K562 (cell line): ENCODE measurements around the gene BICD1. TPM values are rescaled to one million over a fixed set of nuclear protein-coding genes. Genes with fewer than 3 reads are reported as not detected.

ENCODE experiments used
- ATAC-seq: fragments of 200-7000 bp; cut with Tn5 transposase; 3 replicates; pipeline ENCODE4 v1.9.1; 2020; ENCODE audit warnings: moderate library complexity
- BruUV-seq: library from RNA; stranded (reverse); fragments of 400-500 nt; replicated peaks from 2 replicates; lab custom pipeline; 2021; lab: Mats Ljungman, UMichigan
- CTCF ChIA-PET: fragments of 300-600 bp; formaldehyde crosslinking; extraction: SDS; loops from one replicate; lab custom pipeline; 2021; ENCODE audit warnings: low intra/inter-chr PET ratio; lab: Yijun Ruan, JAX
- POLR2A ChIA-PET: fragments of 300-600, 350-650 bp; sonication (Branson Sonifier 250); formaldehyde crosslinking; extraction: SDS; loops from one replicate; lab custom pipeline; 2021; ENCODE audit warnings: antibody characterized with exemption, inconsistent platforms; lab: Yijun Ruan, JAX
- DNase-seq, 4 experiments: peaks; one replicate each; pipeline versions ENCODE4 v3.0.0 to v3.0.0-alpha.2; 2011 to 2018; ENCODE audit warnings: low spot score in 3 of 4, mixed read lengths in 3 of 4; ENCODE audit errors: extremely low read depth in 1 of 4
- FAIRE-seq: peaks from 2 replicates; lab custom pipeline; 2011; peaks lifted over from hg19 to GRCh38; lab: Jason Lieb, UNC
- H2AFZ ChIP-seq: 2 replicates; pipeline ENCODE4 v1.6.0; 2011; ENCODE audit warnings: low read depth, low read length, control low read depth, inconsistent platforms
- H3K27ac ChIP-seq: fragments of 200-600 bp; 3 replicates; pipeline ENCODE4 v1.8.0; 2011; ENCODE audit warnings: low read depth, mild to moderate bottlenecking, control low read depth, inconsistent platforms, low read length, moderate library complexity, mixed read lengths; ENCODE audit errors: extremely low read depth
- H3K27me3 ChIP-seq, 2 experiments: fragments of 300-600 bp in 1 of 2; 2 replicates in 1 of 2; 3 replicates in 1 of 2; pipeline versions ENCODE4 v1.6.0 to v1.8.0; 2011; ENCODE audit warnings: inconsistent platforms in 2 of 2, low read length in 2 of 2, mild to moderate bottlenecking in 1 of 2, mixed read lengths in 1 of 2, moderate library complexity in 1 of 2; ENCODE audit not compliant: control insufficient read depth in 2 of 2, insufficient read depth in 2 of 2
- H3K36me3 ChIP-seq: fragments of 300-600 bp; 3 replicates; pipeline ENCODE4 v1.8.0; 2011; ENCODE audit warnings: mild to moderate bottlenecking, low read length, inconsistent platforms; ENCODE audit not compliant: control insufficient read depth, insufficient read depth
- H3K4me1 ChIP-seq, 2 experiments: fragments of 200-600 bp in 1 of 2; replicated peaks in 1 of 2; 2 replicates in 1 of 2; 3 replicates in 1 of 2; pipeline versions ENCODE4 v1.5.1 to v1.8.0; 2011; ENCODE audit warnings: inconsistent platforms in 2 of 2, low read length in 2 of 2, mild to moderate bottlenecking in 1 of 2, mixed read lengths in 1 of 2, moderate library complexity in 1 of 2; ENCODE audit not compliant: control insufficient read depth in 2 of 2, insufficient read depth in 2 of 2
- H3K4me2 ChIP-seq: 2 replicates; pipeline ENCODE4 v1.6.1; 2011; ENCODE audit warnings: low read length, control low read depth, inconsistent platforms, mixed read lengths; ENCODE audit not compliant: insufficient read depth
- H3K4me3 ChIP-seq: fragments of 200-600 bp; sonication (generic), shearing (Covaris generic); 2 replicates; pipeline ENCODE4 v1.5.1; 2016; ENCODE audit warnings: control low read depth, inconsistent platforms
- H3K79me2 ChIP-seq: fragments of 200-600 bp; 3 replicates; pipeline ENCODE4 v1.8.0; 2011; ENCODE audit warnings: low read length, inconsistent platforms; ENCODE audit not compliant: control insufficient read depth, insufficient read depth
- H3K9ac ChIP-seq, 2 experiments: 2 replicates each; pipeline versions ENCODE4 v1.6.0 to v1.6.1; 2011; ENCODE audit warnings: low read depth in 2 of 2, low read length in 2 of 2, control low read depth in 1 of 2, inconsistent platforms in 1 of 2, mild to moderate bottlenecking in 1 of 2, mixed read lengths in 1 of 2; ENCODE audit not compliant: insufficient read depth in 1 of 2
- H3K9me1 ChIP-seq: one replicate; pipeline ENCODE4 v1.6.0; 2011; ENCODE audit warnings: inconsistent platforms, mild to moderate bottlenecking, low read length, moderate library complexity; ENCODE audit not compliant: control insufficient read depth, insufficient read depth
- H3K9me3 ChIP-seq: replicated peaks from 2 replicates; pipeline ENCODE4 v1.5.1; 2011; ENCODE audit warnings: low read depth, low read length, inconsistent platforms; ENCODE audit not compliant: control insufficient read depth, insufficient read depth
- H4K20me1 ChIP-seq: replicated peaks from 2 replicates; pipeline ENCODE4 v1.6.1; 2011; ENCODE audit warnings: low read length, inconsistent platforms, mixed read lengths; ENCODE audit not compliant: control insufficient read depth, insufficient read depth
- C11orf30 ChIP-seq: fragments of 450-650 bp; IDR thresholded peaks from 2 replicates; pipeline ENCODE4 v1.6.1; 2016; ENCODE audit warnings: low read depth, mild to moderate bottlenecking
- DPF2 ChIP-seq: fragments of 450-650 bp; IDR thresholded peaks from 2 replicates; pipeline ENCODE4 v1.6.1; 2016
- E2F3 ChIP-seq: fragments of 250-450 bp; sonication (Bioruptor Pico); IDR thresholded peaks from 2 replicates; pipeline ENCODE4 v1.4.0; 2020; ENCODE audit warnings: mild to moderate bottlenecking
- ETS2 ChIP-seq: IDR thresholded peaks from 2 replicates; pipeline ENCODE4 v1.6.1; 2016; ENCODE audit warnings: borderline replicate concordance, missing genetic modification characterization, mild to moderate bottlenecking, moderate library complexity, missing compliant biosample characterization; ENCODE audit not compliant: poor library complexity, severe bottlenecking
- FOXA1 ChIP-seq: fragments of 450-650 bp; IDR thresholded peaks from 2 replicates; pipeline ENCODE4 v1.6.1; 2016; ENCODE audit warnings: mild to moderate bottlenecking, borderline replicate concordance
- MAFF ChIP-seq: IDR thresholded peaks from 2 replicates; pipeline ENCODE4 v1.6.1; 2012; ENCODE audit warnings: low read length, improper control_type of control experiment
- MAFK ChIP-seq: IDR thresholded peaks from 2 replicates; pipeline ENCODE4 v1.6.1; 2011; ENCODE audit warnings: low read length, improper control_type of control experiment
- PTBP1 ChIP-seq: fragments of 200-400 bp; formaldehyde crosslinking; IDR thresholded peaks from 2 replicates; pipeline ENCODE4 v1.6.1; 2017; ENCODE audit warnings: low read depth, low read length
- RNF2 ChIP-seq: sonication (generic); IDR thresholded peaks from 2 replicates; pipeline ENCODE4 v1.6.1; 2016
- ZNF274 ChIP-seq: IDR thresholded peaks from 2 replicates; pipeline ENCODE4 v1.6.1; 2011; ENCODE audit warnings: low read depth, mild to moderate bottlenecking, low read length, moderate library complexity, borderline replicate concordance
- ZNF445 ChIP-seq: fragments of 250-450 bp; sonication (Bioruptor Pico); IDR thresholded peaks from 2 replicates; pipeline ENCODE4 v1.4.0; 2020; ENCODE audit warnings: low read depth, mild to moderate bottlenecking, moderate library complexity
- WGBS: fragments of 100-300 bp; shearing (Covaris generic); methylation state at CpG from one replicate; pipeline ENCODE4 v1.1.6; 2016; ENCODE audit warnings: low coverage, mixed read lengths; ENCODE audit not compliant: insufficient coverage; ENCODE audit errors: missing lambda C conversion rate; 5-methylcytosine and 5-hydroxymethylcytosine counted together
- in situ Hi-C: fragments of 300-500 bp; cut with MboI; formaldehyde crosslinking; loops from 4 replicates; pipeline ENCODE4 v1.15.0; 2018; ENCODE audit warnings: inconsistent platforms, mixed read lengths
- intact Hi-C: fragments of 100-400 bp; cut with micrococcal nuclease; formaldehyde crosslinking; loops from 2 replicates; pipeline ENCODE4 v1.14.2; 2022
- polyA plus RNA-seq, 8 experiments: library from polyadenylated mRNA; depleted of rRNA in 4 of 8; stranded (reverse) in 5 of 8; unstranded in 3 of 8; fragments of >200 nt; fragmentation: Nextera tagmentation in 2 of 8; fragmentation: Illumina TruSeq in 1 of 8; extraction: Ambion mirVana in 2 of 8; extraction: Trizol in 1 of 8; gene quantifications; 2 replicates each; pipeline versions ENCODE4 v1.2.1 to v1.2.3, GENCODE V29; 2011 to 2014; ENCODE audit warnings: inconsistent platforms in 1 of 8, missing spikeins in 1 of 8
- total RNA-seq, 7 experiments: library from RNA; depleted of rRNA in 6 of 7; stranded (reverse); fragments of >200 nt in 6 of 7; fragmentation: Illumina TruSeq in 2 of 7; extraction: Trizol in 2 of 7; gene quantifications; 2 replicates each; pipeline versions ENCODE4 v1.2.1 to v1.2.3, GENCODE V29; 2011 to 2021; ENCODE audit warnings: low replicate concordance in 1 of 7
- TF ChIP-seq, protein P1 (sequence below): sonication (generic); formaldehyde crosslinking; IDR thresholded peaks from 2 replicates; pipeline ENCODE4 v1.8.0; 2022; ENCODE audit warnings: mild to moderate bottlenecking, low read depth, missing genetic modification reagents
- TF ChIP-seq, protein P2 (sequence below): fragments of 450-650 bp; IDR thresholded peaks from 2 replicates; pipeline ENCODE4 v1.6.1; 2016; ENCODE audit warnings: low read depth
- TF ChIP-seq, protein P3 (sequence below): sonication (generic); formaldehyde crosslinking; IDR thresholded peaks from 2 replicates; pipeline ENCODE4 v1.8.0; 2022; ENCODE audit warnings: mild to moderate bottlenecking, missing genetic modification reagents

The BICD1 gene
- total and polyA plus RNA-seq, 9 of the 15 experiments (the other 6 are each of a cell fraction or from before 2014, with no cell fraction given), result 3.5 to 21.1 (median 12.5) TPM

DNA sequence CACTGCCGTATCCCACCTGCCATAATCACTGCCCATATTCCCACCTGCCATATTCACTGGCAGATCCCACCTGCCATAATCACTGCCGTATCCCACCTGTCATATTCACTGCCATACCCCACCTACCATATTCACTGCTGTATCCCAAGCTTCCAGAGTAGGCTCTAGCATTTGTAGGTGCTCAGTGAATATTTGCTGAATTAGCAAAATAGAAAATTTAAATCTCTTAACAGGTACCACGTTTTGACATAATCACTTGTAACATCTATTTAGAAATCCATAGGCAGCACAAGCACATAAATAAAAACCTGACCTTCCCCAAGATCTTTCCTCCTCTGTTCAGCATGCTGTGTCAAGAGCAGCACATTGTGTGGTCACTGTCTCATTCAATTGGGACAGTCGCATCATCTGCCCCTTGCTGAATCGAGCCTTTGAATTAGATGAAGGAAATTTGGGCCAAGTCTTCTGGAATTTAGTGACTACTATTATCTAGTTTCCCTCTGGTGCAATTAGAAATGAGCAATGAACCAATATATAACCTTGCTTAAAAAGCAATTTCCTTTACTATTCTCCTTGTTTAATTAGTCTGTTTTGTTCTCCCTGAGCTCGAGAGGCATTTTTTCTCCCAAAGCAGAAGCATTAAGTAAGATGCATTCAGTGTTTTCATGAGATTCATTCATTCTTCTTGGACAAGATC is 147.8 kb downstream of the BICD1 start:
- H4K20me1 ChIP-seq, result no peaks in the 10 kb centered on the region
- no peak overlapping the region for H3K4me2 ChIP-seq
- H3K4me1 ChIP-seq, result peaks cover 0 to 13% of the 10 kb centered on the region in 2 experiments; a peak in 2 of 5 replicates
- no peaks in the 10 kb centered on the region for H3K36me3 ChIP-seq
- no peaks in the 10 kb centered on the region for H3K79me2 ChIP-seq
- no TSS peak for BruUV-seq
- no peak for FAIRE-seq
- in situ Hi-C loops, result no loop called here
- no peaks in the 10 kb centered on the region for H3K9me3 ChIP-seq
- intact Hi-C loops, result no loop called here
- no peak for DNase-seq
- no peaks in the 10 kb centered on the region for H3K9me1 ChIP-seq
- H3K27ac ChIP-seq, result no peak overlapping the region
- no peak overlapping the region for H2AFZ ChIP-seq
- POLR2A ChIA-PET, result interaction anchor here (0.6 kb wide), 1 partner anchor 41 kb away, joined by 3 read pairs; no protein-coding TSS in a partner anchor
- H3K9ac ChIP-seq, result no peak overlapping the region
- no peaks in the 10 kb centered on the region for H3K27me3 ChIP-seq
- no peak for ATAC-seq
- 51% methylated on average over 6 of the region's 6 CpGs for WGBS
- CTCF ChIA-PET, result no interaction called here
- no peak overlapping the region for H3K4me3 ChIP-seq
- TF ChIP-seq, protein P1, sequence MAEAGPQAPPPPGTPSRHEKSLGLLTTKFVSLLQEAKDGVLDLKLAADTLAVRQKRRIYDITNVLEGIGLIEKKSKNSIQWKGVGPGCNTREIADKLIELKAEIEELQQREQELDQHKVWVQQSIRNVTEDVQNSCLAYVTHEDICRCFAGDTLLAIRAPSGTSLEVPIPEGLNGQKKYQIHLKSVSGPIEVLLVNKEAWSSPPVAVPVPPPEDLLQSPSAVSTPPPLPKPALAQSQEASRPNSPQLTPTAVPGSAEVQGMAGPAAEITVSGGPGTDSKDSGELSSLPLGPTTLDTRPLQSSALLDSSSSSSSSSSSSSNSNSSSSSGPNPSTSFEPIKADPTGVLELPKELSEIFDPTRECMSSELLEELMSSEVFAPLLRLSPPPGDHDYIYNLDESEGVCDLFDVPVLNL (CRISPR knock-in tag), result no peak
- TF ChIP-seq ETS2 (no peak), RNF2 (no peak), PTBP1 (no peak), ZNF445 (CRISPR knock-in tag) (no peak), ZNF274 (no peak), C11orf30 (peak; percentile 79), E2F3 (CRISPR knock-in tag) (no peak), FOXA1 (no peak), MAFK (peak; percentile 85), DPF2 (no peak), MAFF (peak; percentile 91)
- TF ChIP-seq, protein P2, sequence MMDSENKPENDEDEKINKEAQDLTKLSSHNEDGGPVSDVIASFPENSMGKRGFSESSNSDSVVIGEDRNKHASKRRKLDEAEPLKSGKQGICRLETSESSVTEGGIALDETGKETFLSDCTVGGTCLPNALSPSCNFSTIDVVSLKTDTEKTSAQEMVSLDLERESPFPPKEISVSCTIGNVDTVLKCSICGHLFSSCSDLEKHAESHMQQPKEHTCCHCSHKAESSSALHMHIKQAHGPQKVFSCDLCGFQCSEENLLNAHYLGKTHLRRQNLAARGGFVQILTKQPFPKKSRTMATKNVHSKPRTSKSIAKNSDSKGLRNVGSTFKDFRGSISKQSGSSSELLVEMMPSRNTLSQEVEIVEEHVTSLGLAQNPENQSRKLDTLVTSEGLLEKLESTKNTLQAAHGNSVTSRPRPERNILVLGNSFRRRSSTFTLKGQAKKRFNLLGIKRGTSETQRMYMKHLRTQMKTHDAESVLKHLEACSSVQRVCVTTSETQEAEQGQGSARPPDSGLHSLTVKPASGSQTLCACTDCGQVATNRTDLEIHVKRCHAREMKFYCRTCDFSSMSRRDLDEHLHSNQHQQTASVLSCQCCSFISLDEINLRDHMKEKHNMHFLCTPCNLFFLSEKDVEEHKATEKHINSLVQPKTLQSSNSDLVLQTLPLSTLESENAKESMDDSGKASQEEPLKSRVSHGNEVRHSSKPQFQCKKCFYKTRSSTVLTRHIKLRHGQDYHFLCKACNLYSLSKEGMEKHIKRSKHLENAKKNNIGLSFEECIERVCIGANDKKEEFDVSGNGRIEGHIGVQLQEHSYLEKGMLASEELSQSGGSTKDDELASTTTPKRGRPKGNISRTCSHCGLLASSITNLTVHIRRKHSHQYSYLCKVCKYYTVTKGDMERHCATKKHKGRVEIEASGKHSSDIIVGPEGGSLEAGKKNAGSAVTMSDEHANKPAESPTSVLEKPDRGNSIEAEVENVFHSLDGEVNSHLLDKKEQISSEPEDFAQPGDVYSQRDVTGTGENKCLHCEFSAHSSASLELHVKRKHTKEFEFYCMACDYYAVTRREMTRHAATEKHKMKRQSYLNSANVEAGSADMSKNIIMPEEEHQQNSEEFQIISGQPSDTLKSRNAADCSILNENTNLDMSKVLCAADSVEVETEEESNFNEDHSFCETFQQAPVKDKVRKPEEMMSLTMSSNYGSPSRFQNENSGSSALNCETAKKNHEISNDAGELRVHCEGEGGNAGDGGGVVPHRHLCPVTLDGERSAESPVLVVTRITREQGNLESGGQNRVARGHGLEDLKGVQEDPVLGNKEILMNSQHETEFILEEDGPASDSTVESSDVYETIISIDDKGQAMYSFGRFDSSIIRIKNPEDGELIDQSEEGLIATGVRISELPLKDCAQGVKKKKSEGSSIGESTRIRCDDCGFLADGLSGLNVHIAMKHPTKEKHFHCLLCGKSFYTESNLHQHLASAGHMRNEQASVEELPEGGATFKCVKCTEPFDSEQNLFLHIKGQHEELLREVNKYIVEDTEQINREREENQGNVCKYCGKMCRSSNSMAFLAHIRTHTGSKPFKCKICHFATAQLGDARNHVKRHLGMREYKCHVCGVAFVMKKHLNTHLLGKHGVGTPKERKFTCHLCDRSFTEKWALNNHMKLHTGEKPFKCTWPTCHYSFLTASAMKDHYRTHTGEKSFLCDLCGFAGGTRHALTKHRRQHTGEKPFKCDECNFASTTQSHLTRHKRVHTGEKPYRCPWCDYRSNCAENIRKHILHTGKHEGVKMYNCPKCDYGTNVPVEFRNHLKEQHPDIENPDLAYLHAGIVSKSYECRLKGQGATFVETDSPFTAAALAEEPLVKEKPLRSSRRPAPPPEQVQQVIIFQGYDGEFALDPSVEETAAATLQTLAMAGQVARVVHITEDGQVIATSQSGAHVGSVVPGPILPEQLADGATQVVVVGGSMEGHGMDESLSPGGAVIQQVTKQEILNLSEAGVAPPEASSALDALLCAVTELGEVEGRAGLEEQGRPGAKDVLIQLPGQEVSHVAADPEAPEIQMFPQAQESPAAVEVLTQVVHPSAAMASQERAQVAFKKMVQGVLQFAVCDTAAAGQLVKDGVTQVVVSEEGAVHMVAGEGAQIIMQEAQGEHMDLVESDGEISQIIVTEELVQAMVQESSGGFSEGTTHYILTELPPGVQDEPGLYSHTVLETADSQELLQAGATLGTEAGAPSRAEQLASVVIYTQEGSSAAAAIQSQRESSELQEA, result no peak
- TF ChIP-seq, protein P3, sequence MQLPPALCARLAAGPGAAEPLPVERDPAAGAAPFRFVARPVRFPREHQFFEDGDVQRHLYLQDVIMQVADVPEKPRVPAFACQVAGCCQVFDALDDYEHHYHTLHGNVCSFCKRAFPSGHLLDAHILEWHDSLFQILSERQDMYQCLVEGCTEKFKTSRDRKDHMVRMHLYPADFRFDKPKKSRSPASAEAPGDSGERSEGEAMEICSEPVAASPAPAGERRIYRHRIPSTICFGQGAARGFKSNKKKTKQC (CRISPR knock-in tag), result no peak
